Chondrocyte (in vitro differentiated cells): ENCODE measurements around the gene GLIPR1. TPM values are rescaled to one million over a fixed set of nuclear protein-coding genes. Genes with fewer than 3 reads are reported as not detected.

Experiments used
- DNase-seq: peaks from one replicate; pipeline ENCODE4 v3.0.0; 2021; ENCODE audit warnings: mixed read lengths, low spot score
- H3K27ac Mint-ChIP-seq: one replicate; pipeline ENCODE4 v1.8.0; 2021; ENCODE audit warnings: mild to moderate bottlenecking, moderate library complexity, mixed read lengths; ENCODE audit not compliant: unreplicated experiment
- H3K27me3 Mint-ChIP-seq: 2 replicates; pipeline ENCODE4 v1.8.0; 2021; ENCODE audit warnings: low read depth, mixed read lengths
- H3K36me3 Mint-ChIP-seq: 2 replicates; pipeline ENCODE4 v1.8.0; 2021; ENCODE audit warnings: low read depth, mixed read lengths
- H3K4me1 Mint-ChIP-seq: 2 replicates; pipeline ENCODE4 v1.8.0; 2021; ENCODE audit warnings: low read depth, mild to moderate bottlenecking, mixed read lengths
- H3K4me3 Mint-ChIP-seq: one replicate; pipeline ENCODE4 v1.8.0; 2021; ENCODE audit warnings: mild to moderate bottlenecking, moderate library complexity, mixed read lengths; ENCODE audit not compliant: unreplicated experiment
- H3K9me3 Mint-ChIP-seq: 2 replicates; pipeline ENCODE4 v1.8.0; 2021; ENCODE audit warnings: low read depth, mixed read lengths
- total RNA-seq: library from RNA; stranded (reverse); gene quantifications from 3 replicates; pipeline ENCODE4 v1.2.1, GENCODE V29; 2021
- TF ChIP-seq, protein P1 (sequence below): fragments of 200-600 bp; sonication (generic); IDR thresholded peaks from 2 replicates; pipeline ENCODE4 v1.5.0; 2021; ENCODE audit warnings: antibody characterized with exemption, mild to moderate bottlenecking, moderate library complexity

Gene GLIPR1
- total RNA-seq, 1 donor from 2014 or later = 123 TPM

DNA sequence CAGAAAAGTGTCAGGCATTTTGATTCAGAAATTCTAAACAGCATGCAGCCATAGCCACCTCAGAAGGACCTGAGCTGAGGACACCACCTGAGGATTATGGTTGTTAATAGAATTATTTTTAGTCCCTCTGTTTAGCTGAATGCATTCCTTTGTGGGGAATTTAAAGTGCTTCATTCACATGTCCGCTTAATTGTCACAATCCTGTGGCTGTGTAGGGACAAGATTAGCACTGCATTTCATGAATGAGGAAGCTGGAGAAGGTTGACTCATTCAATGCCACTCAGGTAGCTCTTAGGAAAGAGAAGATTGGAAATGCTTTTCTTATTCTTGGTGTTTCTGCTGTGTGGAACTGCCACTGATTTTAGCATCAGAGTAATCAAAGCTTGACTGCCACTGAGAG lies 72.8 kb downstream of the GLIPR1 start:
- Mint-ChIP-seq H3K4me3 (no peak overlapping the region), H3K27ac (peak overlapping the region; percentile 39)

More for the DNA sequence above, 72.8 kb downstream of the GLIPR1 start:
- Mint-ChIP-seq H3K27me3 (no peaks in the 10 kb centered on the region), H3K36me3 (no peaks in the 10 kb centered on the region), H3K4me1 (peaks cover 36% of the 10 kb centered on the region), H3K9me3 (no peaks in the 10 kb centered on the region)
- TF ChIP-seq, protein P1, sequence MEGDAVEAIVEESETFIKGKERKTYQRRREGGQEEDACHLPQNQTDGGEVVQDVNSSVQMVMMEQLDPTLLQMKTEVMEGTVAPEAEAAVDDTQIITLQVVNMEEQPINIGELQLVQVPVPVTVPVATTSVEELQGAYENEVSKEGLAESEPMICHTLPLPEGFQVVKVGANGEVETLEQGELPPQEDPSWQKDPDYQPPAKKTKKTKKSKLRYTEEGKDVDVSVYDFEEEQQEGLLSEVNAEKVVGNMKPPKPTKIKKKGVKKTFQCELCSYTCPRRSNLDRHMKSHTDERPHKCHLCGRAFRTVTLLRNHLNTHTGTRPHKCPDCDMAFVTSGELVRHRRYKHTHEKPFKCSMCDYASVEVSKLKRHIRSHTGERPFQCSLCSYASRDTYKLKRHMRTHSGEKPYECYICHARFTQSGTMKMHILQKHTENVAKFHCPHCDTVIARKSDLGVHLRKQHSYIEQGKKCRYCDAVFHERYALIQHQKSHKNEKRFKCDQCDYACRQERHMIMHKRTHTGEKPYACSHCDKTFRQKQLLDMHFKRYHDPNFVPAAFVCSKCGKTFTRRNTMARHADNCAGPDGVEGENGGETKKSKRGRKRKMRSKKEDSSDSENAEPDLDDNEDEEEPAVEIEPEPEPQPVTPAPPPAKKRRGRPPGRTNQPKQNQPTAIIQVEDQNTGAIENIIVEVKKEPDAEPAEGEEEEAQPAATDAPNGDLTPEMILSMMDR = no peak
- no peak for DNase-seq

Other genes starting within 250 kb of the GLIPR1 start
- gene CAPS2, start 150.4 kb upstream of the GLIPR1 start, total RNA-seq = 2.1 to 7.6 TPM (median 2.4 TPM) in 3 replicates
- not detected in 3 replicates for gene GLIPR1L1, start 146.1 kb upstream of the GLIPR1 start, total RNA-seq
- gene GLIPR1L2, start 89.7 kb upstream of the GLIPR1 start, total RNA-seq = 0.44 to 0.97 TPM (median 0.65 TPM) in 3 replicates
- gene KRR1, start 30.9 kb downstream of the GLIPR1 start, total RNA-seq = 33.0 to 46.4 TPM (median 37.5 TPM) in 3 replicates